H1 (cell line): Measurements from ENCODE around the gene UBR3. TPM values are rescaled to one million over a fixed set of nuclear protein-coding genes. Genes with fewer than 3 reads are reported as not detected.

Experiments
- CTCF ChIA-PET: fragments of 300-600 bp; sonication (Branson Sonifier 250); formaldehyde crosslinking; loops from one replicate; lab custom pipeline; 2021; ENCODE audit not compliant: partially characterized antibody; lab: Charles Lee
- POLR2A ChIA-PET: fragments of 300-600 bp; sonication (Branson Sonifier 250); formaldehyde crosslinking; loops from one replicate; lab custom pipeline; 2021; ENCODE audit warnings: inconsistent platforms; ENCODE audit not compliant: partially characterized antibody; lab: Charles Lee
- DNase-seq, 2 experiments: peaks; one replicate each; pipeline versions ENCODE4 v3.0.0 to v3.0.0-alpha.2; 2010 to 2022; ENCODE audit warnings: low spot score in 2 of 2, low read depth in 1 of 2, mixed read lengths in 1 of 2
- FAIRE-seq: peaks from 2 replicates; lab custom pipeline; 2011; peaks lifted over from hg19 to GRCh38; lab: Jason Lieb, UNC
- H2AFZ ChIP-seq: 2 replicates; pipeline ENCODE4 v1.8.1; 2012; ENCODE audit warnings: low read length, inconsistent platforms
- H2AK5ac ChIP-seq: 2 replicates; pipeline ENCODE4 v1.6.1; 2013; ENCODE audit warnings: low read depth, low read length
- H2BK120ac ChIP-seq: replicated peaks from 2 replicates; pipeline ENCODE3; 2013; ENCODE audit warnings: low read depth, low read length, inconsistent platforms
- H2BK12ac ChIP-seq: 2 replicates; pipeline ENCODE4 v1.6.1; 2013; ENCODE audit warnings: low read depth, low read length
- H2BK15ac ChIP-seq: 2 replicates; pipeline ENCODE4 v1.6.1; 2013; ENCODE audit warnings: low read length
- H2BK20ac ChIP-seq: 2 replicates; pipeline ENCODE4 v1.6.1; 2013; ENCODE audit warnings: low read length
- H2BK5ac ChIP-seq: 2 replicates; pipeline ENCODE4 v1.6.1; 2013; ENCODE audit warnings: low read depth, low read length
- H3K14ac ChIP-seq: 2 replicates; pipeline ENCODE4 v1.6.1; 2013; ENCODE audit warnings: inconsistent platforms; ENCODE audit not compliant: insufficient read length
- H3K18ac ChIP-seq: 2 replicates; pipeline ENCODE4 v1.6.1; 2013; ENCODE audit warnings: low read length; ENCODE audit errors: extremely low read depth
- H3K23ac ChIP-seq: 2 replicates; pipeline ENCODE4 v1.6.1; 2013; ENCODE audit warnings: inconsistent platforms; ENCODE audit not compliant: insufficient read length
- H3K23me2 ChIP-seq: 2 replicates; pipeline ENCODE4 v1.6.1; 2013; ENCODE audit warnings: low read depth, low read length
- H3K27ac ChIP-seq: 2 replicates; pipeline ENCODE4 v1.6.1; 2011; ENCODE audit warnings: low read depth, low read length, inconsistent platforms
- H3K27me3 ChIP-seq, 4 experiments: replicated peaks in 1 of 4; 1 replicate in 1 of 4; 2 replicates in 3 of 4; pipeline versions ENCODE4 v1.6.1 to v1.8.1; 2011 to 2013; ENCODE audit warnings: low read length in 3 of 4, mild to moderate bottlenecking in 3 of 4, inconsistent platforms in 2 of 4, mixed read lengths in 2 of 4, moderate library complexity in 1 of 4; ENCODE audit not compliant: control insufficient read depth in 3 of 4, insufficient read depth in 3 of 4; ENCODE audit errors: extremely low read depth in 1 of 4
- H3K36me3 ChIP-seq, 4 experiments: 2 replicates each; pipeline versions ENCODE4 v1.6.1 to v1.8.1; 2011 to 2013; ENCODE audit warnings: mild to moderate bottlenecking in 4 of 4, low read length in 3 of 4, moderate library complexity in 2 of 4, control low read depth in 1 of 4, inconsistent platforms in 1 of 4; ENCODE audit not compliant: insufficient read depth in 4 of 4, control insufficient read depth in 2 of 4
- H3K4ac ChIP-seq: replicated peaks from 2 replicates; pipeline ENCODE3; 2013; ENCODE audit warnings: low read length, low read depth, mixed read lengths, inconsistent platforms; ENCODE audit not compliant: insufficient read length
- H3K4me1 ChIP-seq, 4 experiments: replicated peaks in 1 of 4; 1 replicate in 1 of 4; 2 replicates in 3 of 4; pipeline versions ENCODE4 v1.6.1 to v1.8.1; 2011 to 2013; ENCODE audit warnings: low read length in 3 of 4, inconsistent platforms in 2 of 4, mixed read lengths in 1 of 4; ENCODE audit not compliant: insufficient read depth in 4 of 4, control insufficient read depth in 3 of 4
- H3K4me2 ChIP-seq, 2 experiments: 2 replicates each; pipeline versions ENCODE4 v1.6.1 to v1.8.1; 2011 to 2013; ENCODE audit warnings: low read depth in 2 of 2, low read length in 2 of 2, control low read depth in 1 of 2, inconsistent platforms in 1 of 2, mild to moderate bottlenecking in 1 of 2; ENCODE audit not compliant: insufficient read depth in 1 of 2
- H3K4me3 ChIP-seq, 4 experiments: fragments of 200-600, 300-600 bp in 1 of 4; sonication (generic), shearing (Covaris generic), sonication (Bioruptor Twin) in 1 of 4; 2 replicates each; pipeline versions ENCODE4 v1.5.1 to v1.8.1; 2011 to 2016; ENCODE audit warnings: low read length in 4 of 4, low read depth in 3 of 4, control low read depth in 2 of 4, inconsistent platforms in 2 of 4, mild to moderate bottlenecking in 2 of 4, mixed read lengths in 1 of 4, moderate library complexity in 1 of 4; ENCODE audit not compliant: insufficient read depth in 2 of 4; ENCODE audit errors: extremely low read depth in 1 of 4
- H3K56ac ChIP-seq: replicated peaks from 2 replicates; pipeline ENCODE3; 2013; ENCODE audit warnings: low read depth, mild to moderate bottlenecking, mixed read lengths, low read length, inconsistent platforms; ENCODE audit not compliant: insufficient read length
- H3K79me1 ChIP-seq: 2 replicates; pipeline ENCODE4 v1.6.1; 2013; ENCODE audit warnings: low read depth, low read length, control low read depth
- H3K79me2 ChIP-seq, 2 experiments: 2 replicates each; pipeline versions ENCODE4 v1.6.1 to v1.8.1; 2012 to 2013; ENCODE audit warnings: low read length in 2 of 2, mild to moderate bottlenecking in 2 of 2, inconsistent platforms in 1 of 2; ENCODE audit not compliant: insufficient read depth in 2 of 2, control insufficient read depth in 1 of 2
- H3K9ac ChIP-seq, 4 experiments: replicated peaks in 1 of 4; 1 replicate in 1 of 4; 2 replicates in 3 of 4; pipeline versions ENCODE4 v1.6.1 to v1.8.1; 2011 to 2013; ENCODE audit warnings: low read depth in 3 of 4, low read length in 3 of 4, control low read depth in 2 of 4, mild to moderate bottlenecking in 2 of 4, moderate library complexity in 2 of 4, inconsistent platforms in 1 of 4; ENCODE audit errors: extremely low read depth in 1 of 4
- H3K9me3 ChIP-seq, 2 experiments: 2 replicates each; pipeline versions ENCODE4 v1.6.1 to v1.8.1; 2012 to 2013; ENCODE audit warnings: mild to moderate bottlenecking in 2 of 2, moderate library complexity in 2 of 2, control low read depth in 1 of 2, inconsistent platforms in 1 of 2, low read depth in 1 of 2, low read length in 1 of 2, mixed read lengths in 1 of 2; ENCODE audit not compliant: insufficient read depth in 2 of 2
- H4K20me1 ChIP-seq, 2 experiments: replicated peaks in 1 of 2; 2 replicates each; pipeline versions ENCODE3 to v1.8.1; 2011 to 2013; ENCODE audit warnings: inconsistent platforms in 2 of 2, low read length in 2 of 2, mild to moderate bottlenecking in 1 of 2; ENCODE audit not compliant: insufficient read depth in 2 of 2, control insufficient read depth in 1 of 2
- H4K5ac ChIP-seq: 2 replicates; pipeline ENCODE4 v1.6.1; 2013; ENCODE audit warnings: low read length, low read depth, mixed read lengths, inconsistent platforms; ENCODE audit not compliant: insufficient read length
- H4K8ac ChIP-seq: 2 replicates; pipeline ENCODE4 v1.8.0; 2013; ENCODE audit warnings: mild to moderate bottlenecking, moderate library complexity, low read length, inconsistent platforms; ENCODE audit not compliant: insufficient read depth; ENCODE audit errors: extremely low read depth
- H4K91ac ChIP-seq: replicated peaks from 2 replicates; pipeline ENCODE3; 2013; ENCODE audit warnings: low read length, mixed read lengths, inconsistent platforms; ENCODE audit not compliant: insufficient read length
- ASH2L ChIP-seq: fragments of 200-600, 300-600 bp; sonication (generic); IDR thresholded peaks from one replicate; pipeline ENCODE4 v1.7.1; 2017; ENCODE audit warnings: low read length
- BCL11A ChIP-seq, 2 experiments: IDR thresholded peaks; one replicate each; pipeline ENCODE4 v1.6.1; 2011; ENCODE audit warnings: low read depth in 2 of 2, low read length in 2 of 2, mild to moderate bottlenecking in 2 of 2
- CEBPB ChIP-seq: IDR thresholded peaks from 2 replicates; pipeline ENCODE4 v1.6.1; 2012; ENCODE audit warnings: low read depth, low read length
- CHD1 ChIP-seq: IDR thresholded peaks from 2 replicates; pipeline ENCODE4 v1.6.1; 2012; ENCODE audit warnings: low read depth, low read length, improper control_type of control experiment
- CHD2 ChIP-seq: IDR thresholded peaks from 2 replicates; pipeline ENCODE4 v1.6.1; 2012; ENCODE audit warnings: low read length, improper control_type of control experiment
- FOSL1 ChIP-seq: IDR thresholded peaks from 2 replicates; pipeline ENCODE4 v1.6.1; 2011; ENCODE audit warnings: mild to moderate bottlenecking, low read depth, low read length, moderate library complexity; ENCODE audit not compliant: insufficient read depth
- GTF2F1 ChIP-seq: IDR thresholded peaks from 2 replicates; pipeline ENCODE4 v1.6.1; 2012; ENCODE audit warnings: low read depth, low read length, improper control_type of control experiment, borderline replicate concordance
- HDAC6 ChIP-seq: IDR thresholded peaks from one replicate; pipeline ENCODE4 v1.7.1; 2012; ENCODE audit warnings: low read depth, mild to moderate bottlenecking, inconsistent platforms, low read length, moderate library complexity
- KDM5A ChIP-seq: fragments of 200-600 bp; IDR thresholded peaks from 2 replicates; pipeline ENCODE4 v1.7.1; 2012; ENCODE audit warnings: mild to moderate bottlenecking, low read length, inconsistent platforms, mixed read lengths
- MAFK ChIP-seq: IDR thresholded peaks from 2 replicates; pipeline ENCODE4 v1.6.1; 2012; ENCODE audit warnings: low read depth, mild to moderate bottlenecking, improper control_type of control experiment, low read length
- NANOG ChIP-seq: IDR thresholded peaks from 2 replicates; pipeline ENCODE4 v1.6.1; 2011; ENCODE audit warnings: low read length, low read depth, mild to moderate bottlenecking, inconsistent platforms; ENCODE audit not compliant: insufficient read depth, poor library complexity, severe bottlenecking
- RBBP5 ChIP-seq: IDR thresholded peaks from 2 replicates; pipeline ENCODE4 v1.7.1; 2012; ENCODE audit warnings: low read depth, mild to moderate bottlenecking, inconsistent platforms, low read length, moderate library complexity, borderline replicate concordance
- ZNF274 ChIP-seq: IDR thresholded peaks from 2 replicates; pipeline ENCODE4 v1.7.0; 2012; ENCODE audit warnings: low read length, borderline replicate concordance; ENCODE audit errors: extremely low read depth
- polyA plus RNA-seq, 7 experiments: library from polyadenylated mRNA; depleted of rRNA in 3 of 7; stranded (reverse) in 5 of 7; unstranded in 2 of 7; fragments of >200 nt in 5 of 7; fragments of 200-250 nt in 2 of 7; gene quantifications; 1 replicate in 5 of 7; 2 replicates in 1 of 7; 4 replicates in 1 of 7; pipeline versions ENCODE4 v1.2.1 to v1.2.3, GENCODE V29; 2011 to 2013; ENCODE audit warnings: missing spikeins in 2 of 7, mixed read lengths in 2 of 7
- total RNA-seq: library from RNA; stranded (reverse); fragmentation: NEBNext Ultra II Directional; extraction: Animal tissue kit (Norgen Biotek cat#: 25700); gene quantifications from 2 replicates; pipeline ENCODE4 v1.2.1, GENCODE V29; 2021
- TF ChIP-seq, protein P1 (sequence below), 3 experiments: IDR thresholded peaks; 1 replicate in 2 of 3; 2 replicates in 1 of 3; pipeline versions ENCODE4 v1.5.1 to v1.6.1; 2011; ENCODE audit warnings: low read length in 3 of 3, mild to moderate bottlenecking in 3 of 3, inconsistent platforms in 2 of 3, low read depth in 1 of 3, moderate library complexity in 1 of 3; ENCODE audit not compliant: insufficient read depth in 1 of 3; ENCODE audit errors: control extremely low read depth in 1 of 3

Gene UBR3
- total and polyA plus RNA-seq, 2 of the 8 experiments (the other 6 are each of a cell fraction or from before 2014, with no cell fraction given), result 3.7 to 17.7 TPM

DNA sequence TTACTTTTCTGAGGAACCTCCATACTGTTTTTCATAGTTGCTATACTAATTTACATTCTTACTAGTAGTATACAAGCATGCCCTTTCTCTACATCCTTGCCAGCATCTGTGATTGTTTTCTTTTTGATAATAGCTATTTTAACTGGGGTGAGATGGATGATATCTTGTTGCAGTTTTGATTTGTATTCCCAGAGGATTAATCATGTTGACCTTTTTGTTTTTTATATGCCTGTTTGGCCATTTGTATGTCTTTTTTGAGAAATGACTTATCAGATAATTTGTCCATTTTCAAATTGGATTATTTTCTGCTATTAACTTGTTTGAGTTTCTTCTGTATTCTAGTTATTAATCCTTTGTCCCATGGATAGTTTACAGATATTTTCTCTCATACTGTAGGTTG is 141.5 kb downstream of the UBR3 start:
- Histone ChIP-seq H4K91ac (no peak overlapping the region), H3K79me2 (no peaks in the 10 kb centered on the region)
- TF ChIP-seq MAFK (no peak), NANOG (no peak), RBBP5 (no peak), CHD1 (no peak), FOSL1 (no peak), ZNF274 (no peak), BCL11A (IDR thresholded peaks at IDR 0.05; ENCODE audit: low read depth in 2 of 2, low read length in 2 of 2) (no peak), KDM5A (no peak), ASH2L (no peak), HDAC6 (no peak), CEBPB (no peak), CHD2 (no peak), GTF2F1 (no peak)
- TF ChIP-seq, protein P1, sequence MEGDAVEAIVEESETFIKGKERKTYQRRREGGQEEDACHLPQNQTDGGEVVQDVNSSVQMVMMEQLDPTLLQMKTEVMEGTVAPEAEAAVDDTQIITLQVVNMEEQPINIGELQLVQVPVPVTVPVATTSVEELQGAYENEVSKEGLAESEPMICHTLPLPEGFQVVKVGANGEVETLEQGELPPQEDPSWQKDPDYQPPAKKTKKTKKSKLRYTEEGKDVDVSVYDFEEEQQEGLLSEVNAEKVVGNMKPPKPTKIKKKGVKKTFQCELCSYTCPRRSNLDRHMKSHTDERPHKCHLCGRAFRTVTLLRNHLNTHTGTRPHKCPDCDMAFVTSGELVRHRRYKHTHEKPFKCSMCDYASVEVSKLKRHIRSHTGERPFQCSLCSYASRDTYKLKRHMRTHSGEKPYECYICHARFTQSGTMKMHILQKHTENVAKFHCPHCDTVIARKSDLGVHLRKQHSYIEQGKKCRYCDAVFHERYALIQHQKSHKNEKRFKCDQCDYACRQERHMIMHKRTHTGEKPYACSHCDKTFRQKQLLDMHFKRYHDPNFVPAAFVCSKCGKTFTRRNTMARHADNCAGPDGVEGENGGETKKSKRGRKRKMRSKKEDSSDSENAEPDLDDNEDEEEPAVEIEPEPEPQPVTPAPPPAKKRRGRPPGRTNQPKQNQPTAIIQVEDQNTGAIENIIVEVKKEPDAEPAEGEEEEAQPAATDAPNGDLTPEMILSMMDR (IDR thresholded peaks at IDR 0.05; ENCODE audit: control extremely low read depth in 1 of 3, insufficient read depth in 1 of 3, low read depth in 1 of 3, low read length in 3 of 3), result no peak

More for the DNA sequence above, 141.5 kb downstream of the UBR3 start:
- Histone ChIP-seq H3K18ac (no peak overlapping the region), H2BK12ac (no peak overlapping the region), H4K20me1 (no peaks in the 10 kb centered on the region), H3K27me3 (no peaks in the 10 kb centered on the region), H3K14ac (no peak overlapping the region), H3K56ac (no peak overlapping the region), H3K23me2 (no peaks in the 10 kb centered on the region), H3K23ac (no peak overlapping the region), H2BK20ac (no peak overlapping the region), H3K36me3 (no peaks in the 10 kb centered on the region), H2BK15ac (no peak overlapping the region), H3K4me3 (no peak overlapping the region), H3K4me1 (no peaks in the 10 kb centered on the region), H3K4ac (no peak overlapping the region), H2AK5ac (no peak overlapping the region), H2BK120ac (no peak overlapping the region), H3K9me3 (peaks cover 0 to 2% of the 10 kb centered on the region in 2 experiments; a peak in 1 of 4 replicates), H4K8ac (no peak overlapping the region), H2BK5ac (no peak overlapping the region), H2AFZ (no peak overlapping the region), H3K27ac (no peak overlapping the region), H3K79me1 (no peaks in the 10 kb centered on the region), H4K5ac (no peak overlapping the region), H3K4me2 (no peak overlapping the region), H3K9ac (no peak overlapping the region)
- CTCF ChIA-PET, result no interaction called here
- POLR2A ChIA-PET, result interaction anchor here (0.5 kb wide), 1 partner anchor 8 kb away, joined by 3 read pairs; no protein-coding TSS in a partner anchor
- FAIRE-seq, result no peak
- DNase-seq, result no peak
